IPS-NIHi7 (cell line): Measurements from ENCODE around the gene NFATC3.

Source experiments
- DNase-seq: peaks from one replicate; pipeline ENCODE4 v3.0.0; 2012; ENCODE audit warnings: mixed read lengths; ENCODE audit errors: extremely low spot score

NFATC3 gene

DNA sequence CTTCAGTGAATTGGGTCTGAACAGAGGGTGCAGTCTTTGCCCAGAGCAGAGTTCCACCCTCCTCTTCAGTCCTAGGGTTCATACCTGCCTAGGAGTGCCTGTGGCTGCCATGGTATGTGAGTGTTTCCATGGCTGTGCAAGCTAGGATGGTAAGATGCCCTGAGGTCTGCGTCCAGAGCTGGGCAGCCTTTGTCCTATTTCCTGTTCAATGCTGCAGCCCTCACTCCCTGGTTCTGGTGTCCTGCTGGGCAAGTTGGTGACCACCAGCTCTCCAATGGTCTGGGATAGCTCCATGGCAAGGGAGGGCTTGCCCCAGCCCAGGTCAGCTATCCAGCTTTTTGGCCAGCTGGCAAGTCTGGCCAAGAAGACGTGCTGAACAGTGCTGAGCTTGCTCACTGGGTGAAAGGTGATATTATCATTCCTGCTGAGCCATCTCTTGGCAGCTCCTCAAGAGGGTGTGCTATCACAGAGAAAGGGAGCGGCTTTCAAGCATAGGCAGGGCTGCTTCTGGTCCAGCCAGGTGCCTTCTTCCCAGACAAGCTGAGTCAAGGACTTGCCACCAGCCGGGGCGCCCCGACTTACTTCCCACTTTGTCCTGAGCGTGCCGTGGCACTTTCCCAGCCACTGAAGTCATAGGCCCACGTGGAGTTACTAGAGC lies 13.0 kb upstream of the NFATC3 start:
- DNase-seq: peak; percentile 8

- DNase-seq: peak; percentile 3
These were observed 11.0 kb upstream of the NFATC3 start for GRCh38 chr16:68073902-68074760.

- DNase-seq: peak; percentile 1
These were observed 10.2 kb upstream of the NFATC3 start for GRCh38 chr16:68074850-68075555.

DNA sequence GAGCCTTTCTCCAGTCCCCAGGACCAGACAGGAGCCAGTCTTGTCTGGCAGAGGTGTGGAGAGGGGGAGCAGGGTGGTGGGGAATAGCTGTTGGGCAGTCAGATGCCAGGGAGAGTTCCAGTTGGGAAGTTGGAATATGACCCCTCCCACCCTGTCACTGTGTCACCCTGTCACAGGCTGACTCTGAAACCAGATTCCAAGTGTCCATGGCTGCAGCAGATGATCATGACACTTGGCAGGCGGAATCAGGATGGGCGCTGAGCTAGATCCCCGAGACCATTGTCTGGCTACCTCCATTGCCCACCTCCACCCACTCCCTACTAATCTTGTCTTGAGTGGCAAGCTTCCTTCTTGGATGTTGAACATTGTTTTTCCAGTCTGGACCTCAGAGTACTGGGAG lies 9.2 kb upstream of the NFATC3 start:
- DNase-seq: peak; percentile 1

DNA sequence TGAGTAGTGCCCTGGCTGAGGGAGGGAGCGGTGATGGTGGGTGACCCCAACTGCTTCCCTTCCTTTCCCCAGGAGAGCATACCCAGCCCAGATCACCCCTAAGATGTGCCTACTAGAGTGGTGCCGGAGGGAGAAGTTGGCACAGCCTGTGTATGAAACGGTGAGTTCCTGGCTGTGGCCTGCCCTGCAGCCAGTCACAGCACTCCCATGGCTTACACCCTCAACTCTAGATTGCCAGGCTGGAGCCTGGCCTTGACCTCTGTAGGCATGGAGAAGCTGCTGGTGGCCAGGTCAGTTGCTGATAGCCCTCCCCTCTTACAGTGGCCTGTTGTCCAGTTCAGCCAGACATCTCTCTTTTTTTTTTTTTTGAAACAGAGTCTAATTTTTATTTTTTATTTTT lies 8.6 kb upstream of the NFATC3 start:
- DNase-seq: peak; percentile 3

DNA sequence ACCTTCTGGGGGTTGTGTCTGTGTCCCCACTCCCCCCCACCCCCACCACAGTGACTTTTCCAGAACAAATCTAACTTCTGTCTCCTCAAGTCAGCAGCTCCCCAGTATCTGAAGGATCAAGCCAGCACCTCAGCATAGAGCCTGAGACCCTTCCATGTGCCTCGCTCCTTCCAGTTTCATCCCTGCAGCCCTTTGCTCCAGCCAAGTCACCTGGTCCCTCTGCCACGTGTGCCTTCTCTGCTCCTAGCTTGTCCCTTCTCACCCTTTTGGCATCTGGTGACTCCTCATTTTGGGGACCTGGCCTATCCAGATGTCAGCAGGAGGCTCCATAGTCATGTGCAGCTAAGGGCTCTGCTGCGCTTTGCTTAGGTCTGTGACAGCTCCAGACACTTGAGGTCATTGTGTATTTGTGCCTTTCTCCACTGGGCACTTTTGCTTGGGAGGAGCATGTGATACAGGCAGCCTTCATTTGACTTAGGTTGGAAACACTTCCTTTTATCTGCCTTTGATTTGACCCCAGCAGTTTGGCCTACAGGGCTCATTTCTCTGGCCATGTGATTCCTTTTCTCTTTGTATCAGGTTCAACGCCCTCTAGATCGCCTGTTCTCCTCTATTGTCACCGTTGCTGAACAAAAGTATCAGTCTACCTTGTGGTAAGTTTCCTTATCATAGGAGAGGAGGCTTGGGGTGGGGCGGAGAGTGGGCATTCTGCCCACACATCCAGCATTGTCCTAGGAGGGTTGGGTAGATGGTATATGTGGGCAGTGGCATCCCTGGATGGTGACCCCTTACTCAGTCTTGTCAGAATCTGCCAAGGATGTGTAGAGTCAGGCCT lies 7.1 kb upstream of the NFATC3 start:
- DNase-seq: no peak

DNA sequence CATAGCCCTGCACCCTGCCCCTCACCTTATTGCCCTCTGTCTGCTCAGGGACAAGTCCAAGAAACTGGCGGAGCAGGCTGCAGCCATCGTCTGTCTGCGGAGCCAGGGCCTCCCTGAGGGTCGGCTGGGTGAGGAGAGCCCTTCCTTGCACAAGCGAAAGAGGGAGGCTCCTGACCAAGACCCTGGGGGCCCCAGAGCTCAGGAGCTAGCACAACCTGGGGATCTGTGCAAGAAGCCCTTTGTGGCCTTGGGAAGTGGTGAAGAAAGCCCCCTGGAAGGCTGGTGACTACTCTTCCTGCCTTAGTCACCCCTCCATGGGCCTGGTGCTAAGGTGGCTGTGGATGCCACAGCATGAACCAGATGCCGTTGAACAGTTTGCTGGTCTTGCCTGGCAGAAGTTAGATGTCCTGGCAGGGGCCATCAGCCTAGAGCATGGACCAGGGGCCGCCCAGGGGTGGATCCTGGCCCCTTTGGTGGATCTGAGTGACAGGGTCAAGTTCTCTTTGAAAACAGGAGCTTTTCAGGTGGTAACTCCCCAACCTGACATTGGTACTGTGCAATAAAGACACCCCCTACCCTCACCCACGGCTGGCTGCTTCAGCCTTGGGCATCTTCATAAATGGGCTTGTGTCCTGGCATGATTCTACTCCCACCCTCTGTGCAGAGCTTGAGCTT lies 6.3 kb upstream of the NFATC3 start:
- no peak for DNase-seq

DNA sequence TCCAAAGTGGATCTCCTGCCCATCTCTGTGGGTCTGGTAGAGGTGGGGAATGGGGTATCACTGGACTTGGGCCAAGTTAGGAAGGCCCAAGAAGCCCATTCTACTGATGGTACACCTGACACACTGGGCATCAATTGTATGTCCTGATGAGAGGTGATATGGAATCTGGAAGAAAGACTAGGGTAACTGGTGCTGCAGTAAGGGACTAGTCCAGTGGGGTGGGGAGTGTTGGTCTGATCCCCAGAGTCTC lies 5.9 kb upstream of the NFATC3 start:
- no peak for DNase-seq

DNA sequence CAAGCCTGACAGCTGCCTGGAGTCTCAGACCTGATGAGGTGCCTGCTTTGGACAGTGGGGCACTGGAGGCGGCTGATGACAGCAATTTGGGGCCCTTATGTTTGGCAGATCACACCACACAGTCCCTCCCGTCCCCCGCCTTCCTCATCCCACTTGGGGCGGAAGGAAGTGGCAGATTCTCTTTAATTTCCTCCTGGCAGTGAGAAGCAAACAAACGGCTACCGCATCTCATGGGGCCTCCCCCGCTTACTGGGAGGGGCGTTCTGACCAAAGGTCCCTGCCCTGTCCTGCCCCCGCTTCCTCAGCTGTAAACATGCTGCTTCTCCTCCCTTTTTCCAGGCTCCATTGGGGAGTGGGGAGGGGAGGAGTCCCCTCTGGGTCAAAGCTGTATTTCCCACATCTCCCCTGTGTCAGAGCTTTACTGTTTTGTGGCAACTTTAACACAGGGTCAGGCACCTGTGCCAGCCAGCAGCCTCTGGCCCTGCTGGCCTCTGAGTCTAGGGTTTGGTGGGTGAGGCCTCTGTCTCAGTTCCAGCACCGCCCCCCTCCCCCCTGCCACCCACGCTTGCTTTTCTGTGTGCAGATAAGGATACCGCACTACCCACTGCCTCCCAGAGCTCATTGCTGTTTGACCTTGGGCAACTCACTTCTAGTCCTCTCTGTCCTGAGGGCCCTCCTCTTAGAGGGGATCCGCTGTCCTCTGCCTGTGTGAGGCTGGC lies 5.4 kb upstream of the NFATC3 start:
- no peak for DNase-seq

DNA sequence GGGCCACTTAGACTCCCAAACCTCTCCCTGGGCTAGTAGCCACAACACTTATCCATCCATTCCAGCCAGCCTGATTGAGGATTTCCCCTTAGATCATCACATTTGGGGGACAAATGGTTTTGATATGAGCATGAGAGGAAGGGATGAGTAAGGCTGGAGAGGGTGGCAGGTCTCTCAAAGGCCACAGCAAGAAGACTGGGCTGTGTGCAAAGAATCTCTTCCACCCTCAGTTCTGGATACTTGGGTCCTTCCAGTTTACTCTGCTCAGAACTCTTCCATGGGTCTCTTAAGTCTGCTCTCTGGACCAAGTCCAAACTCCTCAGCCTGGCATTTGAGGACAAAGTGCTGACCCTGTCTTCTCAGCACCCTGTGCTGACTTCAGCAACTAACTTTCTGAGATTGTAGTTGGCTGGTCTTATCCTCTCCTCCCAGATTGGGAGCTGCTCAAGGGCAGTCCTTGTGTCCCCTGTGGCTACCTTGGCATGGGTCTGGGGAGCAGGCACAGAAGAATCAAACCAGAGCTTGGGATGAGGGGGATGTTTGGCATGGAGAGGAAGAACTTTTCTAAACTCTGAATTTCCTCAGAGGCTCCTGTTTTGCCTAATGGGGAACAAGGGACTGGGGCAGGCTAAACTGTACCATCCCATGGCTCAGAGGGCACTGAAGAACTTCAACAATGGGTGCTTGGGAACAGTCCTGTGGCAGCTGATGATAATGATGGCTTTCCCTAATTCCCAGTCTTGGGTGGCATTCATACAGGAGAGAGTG lies 3.1 kb upstream of the NFATC3 start:
- DNase-seq: peak; percentile 5

DNA sequence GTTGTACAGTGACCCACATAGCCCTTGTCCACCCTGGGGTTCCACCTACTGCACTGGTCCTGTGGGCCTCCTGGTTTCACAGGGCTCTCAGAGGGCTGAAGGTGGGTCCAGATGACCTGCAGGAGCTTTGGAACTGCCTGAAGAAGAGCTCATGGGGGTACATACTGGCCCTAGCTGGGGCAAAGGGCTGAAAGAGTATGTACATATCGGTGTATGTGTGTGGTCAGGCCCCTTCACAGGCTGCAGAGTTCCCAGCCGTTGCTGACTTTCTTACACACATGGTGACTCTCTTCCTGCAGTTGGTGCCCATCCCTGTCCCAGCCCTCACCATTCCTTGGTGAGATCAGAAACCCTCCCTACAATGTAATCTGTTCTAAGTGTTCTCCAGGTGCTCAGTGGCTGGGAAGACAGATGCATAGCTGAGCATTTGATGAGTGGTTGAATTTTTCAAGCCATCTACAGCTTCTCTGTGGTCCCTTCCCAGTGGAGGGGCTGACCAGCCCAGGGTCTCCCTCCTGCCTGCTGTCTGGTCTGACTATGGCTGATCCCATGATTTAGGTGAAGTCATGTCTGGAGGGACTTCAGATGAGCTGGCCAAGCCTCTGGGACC lies 2.4 kb upstream of the NFATC3 start:
- peak; percentile 6 for DNase-seq

DNA sequence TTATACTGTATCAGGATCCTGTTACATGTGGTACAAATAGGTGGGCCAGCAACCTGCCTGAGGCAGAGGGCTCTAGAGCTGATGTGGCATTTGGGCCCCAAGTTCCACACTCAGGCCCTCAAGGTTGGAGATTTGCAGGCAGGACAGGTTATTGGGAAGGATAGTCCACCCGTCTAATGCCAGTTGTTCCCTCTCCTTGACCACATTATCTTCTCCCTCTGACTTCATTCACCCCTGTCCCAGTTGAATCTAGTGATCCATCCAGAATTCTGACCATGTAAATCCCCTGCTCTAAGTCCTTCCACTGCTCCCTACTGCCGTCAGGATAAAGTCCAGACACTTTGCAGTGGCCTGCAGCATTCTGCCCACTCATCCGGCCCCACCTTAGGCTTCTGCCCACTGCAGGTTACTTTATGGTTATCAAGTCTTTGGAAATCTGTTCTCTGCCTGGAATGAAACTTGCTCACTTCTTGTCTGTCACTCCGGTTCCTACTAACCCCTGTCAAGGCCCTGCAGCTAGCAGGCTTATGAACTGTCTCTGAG lies 1.9 kb upstream of the NFATC3 start:
- DNase-seq: peak; percentile 6

- DNase-seq: peak; percentile 65
These were observed 1.2 kb upstream of the NFATC3 start for GRCh38 chr16:68083861-68084503.

DNA sequence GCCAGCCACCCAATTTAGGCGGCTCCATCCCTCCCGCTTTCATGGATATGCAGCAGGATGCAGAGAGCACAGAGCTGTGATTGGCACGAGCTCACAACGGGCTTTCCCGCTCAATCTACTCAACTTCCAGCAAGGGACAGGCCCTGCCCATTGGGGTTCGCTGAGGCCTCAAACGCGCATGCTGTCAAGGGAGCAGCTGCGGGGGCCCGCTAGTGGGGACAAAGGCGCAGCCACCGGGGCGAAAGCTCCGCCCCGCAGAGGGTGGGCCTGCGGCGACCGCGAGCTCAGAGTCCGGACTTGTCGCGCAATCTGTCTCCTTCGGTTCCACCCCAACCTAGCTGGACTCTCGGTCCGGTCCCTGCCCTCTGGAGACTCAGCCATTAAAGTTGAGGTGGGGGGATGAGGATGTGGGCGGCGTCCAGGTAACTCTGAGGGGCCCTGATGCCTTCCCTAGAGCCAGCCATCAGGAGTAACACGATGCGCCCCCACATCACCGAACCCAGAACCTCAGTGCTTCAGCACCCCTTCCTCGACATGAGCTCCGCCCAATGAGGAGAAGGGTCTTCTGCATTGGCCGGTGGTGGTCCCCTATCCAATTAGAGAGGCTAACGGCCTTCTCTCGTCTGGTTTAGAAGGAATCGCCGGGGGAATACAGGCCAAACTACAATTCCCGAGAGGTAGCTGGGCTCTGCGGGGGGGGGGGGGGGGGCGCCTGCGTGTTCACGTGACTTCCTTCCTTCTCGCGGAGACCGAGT lies 489 bp upstream of the NFATC3 start:
- peak; percentile 84 for DNase-seq

DNA sequence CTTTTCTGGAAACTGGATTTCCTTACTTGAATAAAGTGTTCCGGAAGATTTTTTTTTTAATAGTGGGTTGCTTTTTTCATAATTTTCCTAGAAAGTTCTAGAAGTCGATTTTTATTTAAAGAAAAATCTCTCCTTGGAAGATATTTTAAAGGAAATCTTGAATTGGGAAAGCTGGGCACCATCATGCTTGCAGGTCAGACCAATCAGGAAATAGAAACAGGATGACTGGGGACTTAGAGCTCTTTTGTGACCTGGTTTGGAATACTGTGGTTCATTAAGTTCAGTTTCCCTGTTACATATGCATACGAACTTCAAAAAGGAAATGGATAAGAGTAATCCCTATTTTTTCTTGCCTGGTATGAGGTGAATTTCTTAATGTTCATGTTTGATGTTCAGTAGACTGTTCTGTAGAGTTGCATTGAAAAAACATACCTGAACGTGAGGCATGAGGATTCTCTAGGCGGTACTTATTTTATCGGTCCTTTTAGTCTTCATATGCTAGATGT lies 1.2 kb downstream of the NFATC3 start:
- no peak for DNase-seq

GRCh38 chr16:68086860-68087268 lies 1.7 kb downstream of the NFATC3 start:
- DNase-seq: no peak

DNA sequence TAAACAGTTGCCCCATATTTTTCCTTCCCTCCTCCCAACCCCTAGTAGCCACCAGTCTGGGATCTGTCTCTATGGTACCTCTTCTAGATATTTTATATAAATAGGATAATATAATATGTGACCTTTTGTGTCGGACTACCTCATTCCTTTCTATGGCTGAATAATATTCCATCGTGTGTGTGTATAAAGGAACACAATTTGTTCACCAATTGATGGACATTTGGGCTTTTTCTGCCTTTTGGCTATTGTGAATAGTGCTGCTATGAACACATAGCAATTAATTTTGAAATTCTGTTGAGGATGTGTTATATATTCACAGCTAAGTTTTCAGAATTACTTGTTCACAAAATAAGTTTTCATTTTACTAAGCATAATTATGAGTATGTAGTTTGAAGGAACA lies 2.5 kb downstream of the NFATC3 start:
- DNase-seq: no peak
